K562 (cell line): ENCODE measurements around the gene OSBPL3. TPM values are rescaled to one million over a fixed set of nuclear protein-coding genes. Genes with fewer than 3 reads are reported as not detected.

Experiments used
- CREM ChIP-seq: IDR thresholded peaks from 2 replicates; pipeline ENCODE4 v1.6.1; 2014; ENCODE audit warnings: antibody characterized with exemption, low read depth
- DMBX1 ChIP-seq: fragments of 250-450 bp; sonication (Bioruptor Pico); IDR thresholded peaks from 2 replicates; pipeline ENCODE4 v1.8.0; 2022; ENCODE audit warnings: inconsistent platforms, mild to moderate bottlenecking, moderate library complexity, borderline replicate concordance
- FOXM1 ChIP-seq, 2 experiments: fragments of 450-650 bp in 1 of 2; sonication (generic) in 1 of 2; formaldehyde crosslinking in 1 of 2; IDR thresholded peaks; 2 replicates each; pipeline versions ENCODE4 v1.6.1 to v1.9.0; 2017 to 2022; ENCODE audit warnings: low read depth in 2 of 2, mild to moderate bottlenecking in 2 of 2, missing genetic modification reagents in 1 of 2, moderate library complexity in 1 of 2
- JUND ChIP-seq, 2 experiments: IDR thresholded peaks; 2 replicates in 1 of 2; 3 replicates in 1 of 2; pipeline ENCODE4 v1.6.1; 2011; ENCODE audit warnings: borderline replicate concordance in 2 of 2, low read depth in 2 of 2, low read length in 2 of 2, improper control_type of control experiment in 1 of 2, missing biosample characterization in 1 of 2, missing genetic modification characterization in 1 of 2, missing genetic modification reagents in 1 of 2
- LCOR ChIP-seq: sonication (generic); formaldehyde crosslinking; IDR thresholded peaks from 2 replicates; pipeline ENCODE4 v1.8.0; 2022; ENCODE audit warnings: mild to moderate bottlenecking, missing genetic modification reagents
- NRF1 ChIP-seq, 2 experiments: fragments of 450-650 bp; IDR thresholded peaks in 1 of 2; conservative IDR thresholded peaks in 1 of 2; 2 replicates each; pipeline ENCODE4 v1.6.1; 2014; ENCODE audit warnings: mild to moderate bottlenecking in 2 of 2
- OTX1 ChIP-seq: fragments of 450-650 bp; formaldehyde crosslinking; IDR thresholded peaks from 2 replicates; pipeline ENCODE4 v1.4.0; 2022; ENCODE audit warnings: mild to moderate bottlenecking
- PHTF2 ChIP-seq: fragments of 250-450 bp; sonication (Bioruptor Pico); IDR thresholded peaks from 2 replicates; pipeline ENCODE4 v1.5.0; 2021; ENCODE audit warnings: mild to moderate bottlenecking
- POLR2G ChIP-seq: fragments of 200-400 bp; formaldehyde crosslinking; IDR thresholded peaks from 2 replicates; pipeline ENCODE4 v1.6.1; 2017; ENCODE audit warnings: low read depth, mild to moderate bottlenecking, antibody characterized with exemption, low read length, moderate library complexity
- RB1 ChIP-seq: fragments of 450-650 bp; IDR thresholded peaks from 2 replicates; pipeline ENCODE4 v1.6.1; 2017; ENCODE audit warnings: low read depth, mild to moderate bottlenecking
- TRIM28 ChIP-seq: fragments of 450-650 bp; IDR thresholded peaks from 2 replicates; pipeline ENCODE4 v1.6.1; 2017
- ZNF165 ChIP-seq: fragments of 250-450 bp; sonication (Bioruptor Pico); IDR thresholded peaks from 2 replicates; pipeline ENCODE4 v1.4.0; 2020; ENCODE audit warnings: borderline replicate concordance
- ZNF384 ChIP-seq: IDR thresholded peaks from 2 replicates; pipeline ENCODE4 v1.6.1; 2012; ENCODE audit warnings: low read depth, low read length, improper control_type of control experiment
- ZNF583 ChIP-seq: fragments of 250-450 bp; sonication (Bioruptor Pico); IDR thresholded peaks from 2 replicates; pipeline ENCODE4 v1.4.0; 2020
- polyA plus RNA-seq, 8 experiments: library from polyadenylated mRNA; depleted of rRNA in 4 of 8; stranded (reverse) in 5 of 8; unstranded in 3 of 8; fragments of >200 nt; fragmentation: Nextera tagmentation in 2 of 8; fragmentation: Illumina TruSeq in 1 of 8; extraction: Ambion mirVana in 2 of 8; extraction: Trizol in 1 of 8; gene quantifications; 2 replicates each; pipeline versions ENCODE4 v1.2.1 to v1.2.3, GENCODE V29; 2011 to 2014; ENCODE audit warnings: inconsistent platforms in 1 of 8, missing spikeins in 1 of 8
- total RNA-seq, 7 experiments: library from RNA; depleted of rRNA in 6 of 7; stranded (reverse); fragments of >200 nt in 6 of 7; fragmentation: Illumina TruSeq in 2 of 7; extraction: Trizol in 2 of 7; gene quantifications; 2 replicates each; pipeline versions ENCODE4 v1.2.1 to v1.2.3, GENCODE V29; 2011 to 2021; ENCODE audit warnings: low replicate concordance in 1 of 7
- TF ChIP-seq, protein P1 (sequence below): fragments of 200-800 bp; sonication (Bioruptor generic); IDR thresholded peaks from 2 replicates; pipeline ENCODE4 v1.6.1; 2017; ENCODE audit warnings: missing genetic modification characterization, missing compliant biosample characterization
- TF ChIP-seq, protein P2 (sequence below): fragments of 450-650 bp; IDR thresholded peaks from 2 replicates; pipeline ENCODE4 v1.6.1; 2018; ENCODE audit not compliant: partially characterized antibody
- TF ChIP-seq, protein P3 (sequence below): fragments of 250-450 bp; sonication (Bioruptor Pico); IDR thresholded peaks from 2 replicates; pipeline ENCODE4 v1.9.0; 2021; ENCODE audit warnings: mild to moderate bottlenecking, inconsistent platforms

OSBPL3 gene
- total and polyA plus RNA-seq, 9 of the 15 experiments (the other 6 are each of a cell fraction or from before 2014, with no cell fraction given) = 4.8 to 37.2 (median 26.5) TPM

DNA sequence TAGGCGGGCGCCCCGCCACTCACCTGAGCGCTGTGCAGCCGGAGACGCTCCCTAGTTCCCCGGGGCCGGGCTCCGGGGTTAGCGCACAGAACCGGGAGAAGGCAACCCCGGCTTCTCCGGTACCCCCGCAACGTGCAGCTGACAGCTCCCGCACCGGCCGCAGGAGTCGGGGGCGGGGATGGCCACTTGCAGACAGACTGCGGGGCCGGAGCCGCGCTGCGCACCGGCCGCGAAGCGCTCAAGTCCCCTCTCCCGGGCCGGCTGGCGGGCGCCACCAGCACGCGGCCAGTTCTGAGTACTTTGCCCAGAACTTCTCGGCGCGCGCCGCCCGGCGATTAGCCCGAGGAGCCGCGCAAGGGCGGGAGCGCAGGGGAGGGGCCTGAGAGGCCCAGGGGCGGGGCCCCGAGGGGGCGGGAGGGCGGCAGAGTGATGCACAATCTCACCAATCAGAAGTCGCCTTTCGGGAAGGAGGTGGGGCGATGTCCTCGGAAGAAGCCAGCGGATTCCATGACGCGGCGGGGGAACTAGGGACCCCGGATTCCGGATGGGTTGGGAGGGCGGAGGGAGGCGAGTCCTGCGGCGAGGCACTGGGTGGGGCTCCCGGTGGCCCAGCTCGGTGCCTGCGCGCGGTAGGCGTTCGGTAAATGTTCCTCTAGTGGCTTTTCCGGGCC is at the start of gene OSBPL3 (continued):
- TF ChIP-seq OTX1 (CRISPR knock-in tag) (no peak), ZNF384 (0 out of 2 replicates have a peak, but pooled peaks have one; percentile 10), ZNF583 (CRISPR knock-in tag) (peak; percentile 49; the same call in 1 of the 2 replicates), JUND (IDR thresholded peaks at IDR 0.05; ENCODE audit: borderline replicate concordance, low read depth, low read length) (peak; percentile 41), JUND (tag; IDR thresholded peaks at IDR 0.05; ENCODE audit: borderline replicate concordance, low read depth, low read length) (peak; percentile 1; the same call in 1 of the 3 replicates), LCOR (CRISPR knock-in tag) (peak; percentile 45; the same call in 1 of the 2 replicates), NRF1 (conservative IDR thresholded peaks at IDR 0.05 in 1 of 2, IDR thresholded peaks at IDR 0.05 in 1 of 2) (peak; percentile 67 to 73), FOXM1 (IDR thresholded peaks at IDR 0.05; ENCODE audit: low read depth) (no peak), FOXM1 (CRISPR knock-in tag; IDR thresholded peaks at IDR 0.05; ENCODE audit: low read depth) (peak; percentile 85; the same call in 1 of the 2 replicates), POLR2G (peak; percentile 94), DMBX1 (CRISPR knock-in tag) (no peak), PHTF2 (CRISPR knock-in tag) (no peak), ZNF165 (CRISPR knock-in tag) (no peak), CREM (peak; percentile 86), RB1 (peak; percentile 61; the same call in 1 of the 2 replicates), TRIM28 (no peak)
- TF ChIP-seq, protein P1, sequence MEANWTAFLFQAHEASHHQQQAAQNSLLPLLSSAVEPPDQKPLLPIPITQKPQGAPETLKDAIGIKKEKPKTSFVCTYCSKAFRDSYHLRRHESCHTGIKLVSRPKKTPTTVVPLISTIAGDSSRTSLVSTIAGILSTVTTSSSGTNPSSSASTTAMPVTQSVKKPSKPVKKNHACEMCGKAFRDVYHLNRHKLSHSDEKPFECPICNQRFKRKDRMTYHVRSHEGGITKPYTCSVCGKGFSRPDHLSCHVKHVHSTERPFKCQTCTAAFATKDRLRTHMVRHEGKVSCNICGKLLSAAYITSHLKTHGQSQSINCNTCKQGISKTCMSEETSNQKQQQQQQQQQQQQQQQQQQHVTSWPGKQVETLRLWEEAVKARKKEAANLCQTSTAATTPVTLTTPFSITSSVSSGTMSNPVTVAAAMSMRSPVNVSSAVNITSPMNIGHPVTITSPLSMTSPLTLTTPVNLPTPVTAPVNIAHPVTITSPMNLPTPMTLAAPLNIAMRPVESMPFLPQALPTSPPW (CRISPR knock-in tag) = peak; percentile 98
- TF ChIP-seq, protein P2, sequence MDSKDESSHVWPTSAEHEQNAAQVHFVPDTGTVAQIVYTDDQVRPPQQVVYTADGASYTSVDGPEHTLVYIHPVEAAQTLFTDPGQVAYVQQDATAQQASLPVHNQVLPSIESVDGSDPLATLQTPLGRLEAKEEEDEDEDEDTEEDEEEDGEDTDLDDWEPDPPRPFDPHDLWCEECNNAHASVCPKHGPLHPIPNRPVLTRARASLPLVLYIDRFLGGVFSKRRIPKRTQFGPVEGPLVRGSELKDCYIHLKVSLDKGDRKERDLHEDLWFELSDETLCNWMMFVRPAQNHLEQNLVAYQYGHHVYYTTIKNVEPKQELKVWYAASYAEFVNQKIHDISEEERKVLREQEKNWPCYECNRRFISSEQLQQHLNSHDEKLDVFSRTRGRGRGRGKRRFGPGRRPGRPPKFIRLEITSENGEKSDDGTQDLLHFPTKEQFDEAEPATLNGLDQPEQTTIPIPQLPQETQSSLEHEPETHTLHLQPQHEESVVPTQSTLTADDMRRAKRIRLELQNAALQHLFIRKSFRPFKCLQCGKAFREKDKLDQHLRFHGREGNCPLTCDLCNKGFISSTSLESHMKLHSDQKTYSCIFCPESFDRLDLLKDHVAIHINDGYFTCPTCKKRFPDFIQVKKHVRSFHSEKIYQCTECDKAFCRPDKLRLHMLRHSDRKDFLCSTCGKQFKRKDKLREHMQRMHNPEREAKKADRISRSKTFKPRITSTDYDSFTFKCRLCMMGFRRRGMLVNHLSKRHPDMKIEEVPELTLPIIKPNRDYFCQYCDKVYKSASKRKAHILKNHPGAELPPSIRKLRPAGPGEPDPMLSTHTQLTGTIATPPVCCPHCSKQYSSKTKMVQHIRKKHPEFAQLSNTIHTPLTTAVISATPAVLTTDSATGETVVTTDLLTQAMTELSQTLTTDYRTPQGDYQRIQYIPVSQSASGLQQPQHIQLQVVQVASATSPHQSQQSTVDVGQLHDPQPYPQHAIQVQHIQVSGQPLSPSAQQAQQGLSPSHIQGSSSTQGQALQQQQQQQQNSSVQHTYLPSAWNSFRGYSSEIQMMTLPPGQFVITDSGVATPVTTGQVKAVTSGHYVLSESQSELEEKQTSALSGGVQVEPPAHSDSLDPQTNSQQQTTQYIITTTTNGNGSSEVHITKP = peak; percentile 79
- TF ChIP-seq, protein P3, sequence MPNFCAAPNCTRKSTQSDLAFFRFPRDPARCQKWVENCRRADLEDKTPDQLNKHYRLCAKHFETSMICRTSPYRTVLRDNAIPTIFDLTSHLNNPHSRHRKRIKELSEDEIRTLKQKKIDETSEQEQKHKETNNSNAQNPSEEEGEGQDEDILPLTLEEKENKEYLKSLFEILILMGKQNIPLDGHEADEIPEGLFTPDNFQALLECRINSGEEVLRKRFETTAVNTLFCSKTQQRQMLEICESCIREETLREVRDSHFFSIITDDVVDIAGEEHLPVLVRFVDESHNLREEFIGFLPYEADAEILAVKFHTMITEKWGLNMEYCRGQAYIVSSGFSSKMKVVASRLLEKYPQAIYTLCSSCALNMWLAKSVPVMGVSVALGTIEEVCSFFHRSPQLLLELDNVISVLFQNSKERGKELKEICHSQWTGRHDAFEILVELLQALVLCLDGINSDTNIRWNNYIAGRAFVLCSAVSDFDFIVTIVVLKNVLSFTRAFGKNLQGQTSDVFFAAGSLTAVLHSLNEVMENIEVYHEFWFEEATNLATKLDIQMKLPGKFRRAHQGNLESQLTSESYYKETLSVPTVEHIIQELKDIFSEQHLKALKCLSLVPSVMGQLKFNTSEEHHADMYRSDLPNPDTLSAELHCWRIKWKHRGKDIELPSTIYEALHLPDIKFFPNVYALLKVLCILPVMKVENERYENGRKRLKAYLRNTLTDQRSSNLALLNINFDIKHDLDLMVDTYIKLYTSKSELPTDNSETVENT (CRISPR knock-in tag) = peak; percentile 15; the same call in 1 of the 2 replicates
